GM19463 (cell line): ENCODE data around the gene ZNF280C.

Experiments used
- ATAC-seq: cut with Tn5 transposase; IDR thresholded peaks from one replicate; pipeline ENCODE4 v1.9.1; 2021; ENCODE audit warnings: mild to moderate bottlenecking, moderate library complexity; ENCODE audit not compliant: unreplicated experiment

Gene ZNF280C

DNA sequence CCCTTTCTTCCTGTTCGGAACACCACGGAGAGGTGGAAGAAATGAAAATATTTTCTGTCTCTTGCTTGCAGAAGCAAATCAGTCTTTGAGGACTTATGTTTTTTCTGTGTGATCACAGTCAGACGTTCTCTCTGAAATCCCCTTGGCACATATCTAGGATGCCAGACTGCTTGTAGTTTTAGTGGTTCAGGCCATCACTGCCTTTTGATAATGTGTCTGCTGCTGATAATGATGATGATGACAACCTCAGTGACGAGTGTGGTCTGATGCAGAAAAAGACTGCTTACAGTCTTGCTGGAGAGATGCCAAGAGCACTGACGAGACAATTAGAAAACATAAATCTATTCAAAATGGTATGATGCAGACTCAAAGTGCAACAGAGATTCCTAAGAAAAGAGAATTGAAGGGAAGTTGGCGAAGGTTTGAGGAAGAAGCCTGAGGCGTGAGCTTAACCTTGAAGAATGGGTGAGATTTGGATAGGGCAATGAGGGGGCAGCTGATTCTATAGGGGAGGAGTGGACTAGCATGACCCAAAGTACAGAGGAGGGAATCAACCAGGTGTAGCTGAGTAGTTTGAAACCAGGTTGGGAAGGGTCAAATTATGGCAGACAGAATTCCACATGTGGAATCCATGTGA, 89.0 kb downstream of the ZNF280C start:
- ATAC-seq, result no peak

DNA sequence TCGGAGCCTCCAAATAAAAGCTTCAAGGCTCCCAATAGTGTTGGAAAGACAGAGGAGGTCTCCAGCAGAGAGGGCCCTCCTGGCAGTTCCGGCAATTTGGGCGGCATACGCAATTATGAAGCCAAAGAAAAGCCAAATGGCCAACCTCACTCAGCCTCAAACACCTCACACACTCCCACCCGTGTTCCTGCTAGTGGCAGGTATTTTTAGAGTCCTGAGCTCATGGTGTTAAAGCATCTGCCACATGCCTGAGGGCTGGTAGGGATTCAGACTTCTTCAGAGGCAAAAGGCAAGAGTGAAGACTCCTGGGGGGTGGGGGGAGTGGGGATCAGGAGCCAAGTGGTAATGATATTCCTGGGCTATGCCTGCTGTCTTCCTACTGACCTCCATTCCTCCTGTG, 89.5 kb downstream of the ZNF280C start:
- ATAC-seq, result no peak

DNA sequence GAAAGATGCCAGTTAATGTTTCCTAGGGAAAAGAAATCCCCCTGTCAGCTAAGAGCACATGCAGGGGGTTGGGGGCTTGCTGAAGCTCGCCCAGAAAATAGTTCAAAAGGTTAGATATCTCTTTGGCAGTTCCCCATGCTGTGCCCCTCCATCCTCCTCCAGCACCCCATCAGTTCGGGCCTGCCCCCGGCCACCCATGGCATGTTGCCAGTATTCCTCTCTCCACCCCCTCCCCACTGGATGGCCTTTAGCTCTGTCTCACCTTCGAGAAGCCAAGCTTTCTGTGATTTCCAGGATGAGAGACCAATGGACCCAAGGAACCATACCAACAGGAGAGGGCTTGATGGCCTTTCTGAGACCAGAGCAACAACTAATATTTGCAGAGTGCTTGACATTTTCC, 91.8 kb downstream of the ZNF280C start:
- no peak for ATAC-seq

DNA sequence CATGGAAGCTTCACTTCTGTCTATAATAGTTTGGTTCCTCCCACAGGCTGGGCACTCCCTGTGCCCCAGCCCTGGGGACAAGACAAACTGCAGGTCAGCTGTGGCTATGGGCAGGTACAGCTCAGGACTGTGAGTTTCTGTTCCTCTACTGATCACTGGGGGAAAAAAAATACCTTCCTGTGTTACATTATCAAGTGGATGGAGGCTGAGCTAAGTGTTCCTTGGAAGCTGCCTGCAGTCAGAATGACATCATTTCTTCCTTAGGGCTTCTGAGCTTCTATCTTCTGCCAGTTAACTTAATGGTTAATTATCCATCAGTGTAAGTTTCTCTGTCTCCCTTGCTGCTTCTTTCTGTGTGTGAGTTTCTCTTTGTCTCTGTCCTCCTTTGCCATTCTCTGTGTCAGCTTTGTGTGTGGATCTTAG, 92.3 kb downstream of the ZNF280C start:
- peak; percentile 73 for ATAC-seq

DNA sequence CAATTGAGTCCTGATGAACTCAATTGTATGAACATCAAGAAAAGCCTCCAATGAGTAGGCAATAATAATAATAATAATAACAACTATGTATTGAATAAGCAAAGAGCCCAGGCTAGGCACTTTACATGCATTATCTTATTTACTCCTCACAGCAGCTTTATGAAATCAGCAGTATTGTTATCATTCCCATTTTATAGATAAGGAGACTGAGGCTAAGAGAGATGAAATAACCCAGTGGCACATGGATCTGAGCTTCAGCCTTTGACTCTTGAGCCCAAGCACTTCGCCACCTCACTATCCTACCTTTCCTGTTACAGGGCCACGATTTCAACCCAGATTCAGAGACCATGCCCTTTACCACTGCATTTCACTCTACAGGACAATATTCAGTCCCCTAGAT, 93.8 kb downstream of the ZNF280C start:
- ATAC-seq, result no peak

DNA sequence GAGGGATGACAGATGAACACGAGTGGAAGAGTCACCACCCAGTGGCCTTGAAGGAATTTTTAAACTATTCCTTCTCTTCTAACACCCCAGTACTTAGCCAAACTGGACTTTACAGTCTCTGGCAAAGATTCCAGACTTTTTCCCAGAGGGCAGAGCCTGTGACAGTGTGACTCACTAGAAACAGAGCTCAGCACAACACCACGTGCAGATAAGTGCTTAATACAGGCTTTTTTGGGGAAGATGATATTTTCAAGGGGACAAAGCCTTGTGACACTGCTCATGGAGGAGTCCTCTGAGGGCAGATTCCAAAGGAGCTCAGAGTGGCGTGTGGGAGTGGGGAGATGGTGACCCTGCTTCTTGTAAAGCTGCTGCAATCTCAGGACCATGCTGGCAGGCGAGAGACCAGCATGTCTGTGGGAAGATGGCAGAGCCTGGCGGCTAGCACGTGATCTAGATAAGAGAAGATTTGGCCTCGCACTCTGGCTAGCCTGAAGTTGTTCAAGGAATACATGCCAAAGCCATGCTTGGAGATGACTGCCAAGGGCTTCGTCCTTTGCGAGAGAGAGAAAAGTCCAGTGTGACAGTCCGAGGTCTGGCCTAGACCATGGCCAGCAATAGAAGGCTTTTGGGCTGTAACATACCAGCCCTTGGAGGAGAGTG, 94.5 kb downstream of the ZNF280C start:
- ATAC-seq, result no peak

DNA sequence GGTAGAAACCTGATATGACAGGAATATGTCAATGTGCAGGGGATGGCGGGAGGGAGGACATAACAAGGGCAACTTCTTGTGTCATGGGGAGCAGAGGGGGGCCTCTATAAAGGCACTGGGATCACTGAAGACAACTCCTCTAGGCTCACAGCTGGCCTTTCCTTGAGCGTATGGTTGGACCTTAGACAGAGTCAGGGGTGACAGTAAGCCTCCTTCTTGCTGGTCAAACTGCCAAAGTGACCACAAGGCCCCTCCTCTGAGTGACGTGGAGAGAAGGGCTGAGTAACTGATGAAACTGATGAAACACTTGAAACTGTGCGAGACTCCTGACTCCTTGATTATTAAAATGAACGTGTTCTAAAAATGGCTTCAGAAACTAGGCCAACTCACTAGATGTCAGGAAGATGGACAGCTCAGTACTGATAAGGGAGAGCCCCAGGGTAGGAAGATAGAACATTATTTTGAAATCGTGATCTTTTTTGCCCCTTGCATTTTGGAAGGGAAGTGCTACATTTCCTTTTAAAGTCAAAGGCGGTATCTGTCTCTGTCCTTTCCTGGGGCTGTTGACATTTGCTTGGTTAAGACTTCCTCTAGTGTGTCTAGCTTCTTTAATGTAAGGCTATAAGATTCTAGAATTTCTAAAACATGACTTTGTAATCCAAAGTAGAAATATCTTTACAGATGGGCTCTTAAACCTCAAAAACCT, 95.4 kb downstream of the ZNF280C start:
- peak; percentile 35 for ATAC-seq

DNA sequence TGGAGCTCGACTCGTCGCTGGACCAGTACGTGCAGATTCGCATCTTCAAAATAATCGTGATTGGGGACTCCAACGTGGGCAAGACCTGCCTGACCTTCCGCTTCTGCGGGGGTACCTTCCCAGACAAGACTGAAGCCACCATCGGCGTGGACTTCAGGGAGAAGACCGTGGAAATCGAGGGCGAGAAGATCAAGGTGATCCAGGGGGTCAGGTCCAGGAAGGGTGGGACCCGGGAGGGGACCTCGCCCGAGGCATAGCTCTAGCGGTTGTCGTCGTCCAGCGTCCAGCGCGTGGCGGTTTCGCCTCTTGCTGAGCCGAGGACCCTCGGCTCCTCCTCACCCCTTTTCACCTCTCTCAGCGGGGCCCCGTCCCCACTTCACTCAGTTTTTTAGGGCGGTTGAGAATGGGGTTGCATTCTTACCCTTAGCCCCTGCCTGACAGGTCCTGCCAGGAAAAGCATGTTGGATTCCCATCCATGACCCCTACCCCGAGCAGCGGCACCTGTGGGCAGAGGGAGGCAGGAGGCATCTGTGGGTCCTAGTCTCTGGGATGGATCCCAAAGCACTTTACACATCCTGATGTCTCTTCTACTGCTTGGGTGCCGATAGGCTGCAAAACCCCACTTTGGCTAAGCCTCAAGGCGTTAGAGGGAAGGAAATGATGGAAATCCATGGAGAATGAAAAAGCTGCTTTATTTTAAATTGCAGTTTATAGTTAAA, 96.4 kb downstream of the ZNF280C start:
- ATAC-seq, result no peak

DNA sequence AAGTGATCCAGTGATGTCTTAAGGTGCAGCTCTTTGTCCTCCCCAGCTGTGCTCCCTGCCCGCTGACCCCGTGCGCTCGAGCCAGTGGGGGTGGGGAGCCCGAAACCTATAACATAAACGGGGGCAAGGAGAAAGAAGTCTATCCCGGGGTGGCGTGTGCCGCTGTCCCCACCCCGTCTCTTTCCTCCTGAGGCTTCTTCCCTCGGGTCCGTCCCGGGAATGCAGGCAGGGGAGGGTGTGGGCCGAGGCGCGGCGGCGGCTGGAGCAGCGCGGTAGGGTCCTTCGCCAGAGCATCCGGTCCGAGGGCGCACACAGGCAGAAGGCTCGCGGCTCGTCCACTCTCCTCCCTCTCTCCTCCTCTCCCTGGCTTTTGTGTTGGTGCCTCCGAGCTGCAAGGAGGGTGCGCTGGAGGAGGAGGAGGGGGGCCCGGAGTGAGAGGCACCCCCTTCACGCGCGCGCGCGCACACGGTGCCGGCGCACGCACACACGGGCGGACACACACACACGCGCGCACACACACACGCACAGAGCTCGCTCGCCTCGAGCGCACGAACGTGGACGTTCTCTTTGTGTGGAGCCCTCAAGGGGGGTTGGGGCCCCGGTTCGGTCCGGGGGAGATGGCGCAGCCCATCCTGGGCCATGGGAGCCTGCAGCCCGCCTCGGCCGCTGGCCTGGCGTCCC, 97.1 kb downstream of the ZNF280C start, which contains the start of gene RAB33A:
RAB33A (plus strand) TSS at position 517 of the 681 bp plus-strand sequence; CDS start at position 618, 101 bp downstream.
- ATAC-seq, result no peak

DNA sequence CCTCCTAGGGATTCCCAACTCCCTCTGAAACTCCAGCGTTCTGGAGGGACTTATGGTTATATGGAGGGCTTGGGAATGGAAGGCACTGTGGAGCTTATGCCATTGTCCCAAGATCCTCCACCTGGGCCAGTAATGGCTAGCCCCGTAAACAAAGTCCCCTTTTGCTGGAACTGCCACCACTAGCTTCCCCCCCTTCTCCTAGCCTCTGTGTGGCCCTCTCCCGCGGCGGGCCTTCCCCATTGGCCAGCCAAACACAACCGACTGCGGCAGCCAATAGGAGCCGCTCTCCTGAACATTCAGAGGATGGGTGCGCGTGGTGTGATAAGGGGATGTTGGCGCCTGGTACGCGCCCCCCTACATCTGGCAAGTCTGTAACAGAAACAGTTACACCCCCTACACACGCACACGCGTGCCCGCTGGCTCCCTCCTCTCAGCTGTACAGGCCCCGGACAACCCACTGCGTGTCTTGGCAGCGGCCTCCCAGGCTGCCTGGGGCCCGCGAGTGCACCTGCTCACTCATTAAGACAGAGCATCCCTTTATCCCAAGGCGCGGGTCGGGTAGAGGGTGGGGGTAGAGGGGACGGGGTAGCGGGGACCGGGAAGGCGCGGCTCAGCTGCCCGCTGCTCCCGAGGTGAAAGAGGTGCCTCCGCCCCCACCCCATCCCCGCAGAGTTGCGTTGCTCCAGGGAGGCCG, 97.8 kb downstream of the ZNF280C start:
- ATAC-seq, result peak; percentile 73

DNA sequence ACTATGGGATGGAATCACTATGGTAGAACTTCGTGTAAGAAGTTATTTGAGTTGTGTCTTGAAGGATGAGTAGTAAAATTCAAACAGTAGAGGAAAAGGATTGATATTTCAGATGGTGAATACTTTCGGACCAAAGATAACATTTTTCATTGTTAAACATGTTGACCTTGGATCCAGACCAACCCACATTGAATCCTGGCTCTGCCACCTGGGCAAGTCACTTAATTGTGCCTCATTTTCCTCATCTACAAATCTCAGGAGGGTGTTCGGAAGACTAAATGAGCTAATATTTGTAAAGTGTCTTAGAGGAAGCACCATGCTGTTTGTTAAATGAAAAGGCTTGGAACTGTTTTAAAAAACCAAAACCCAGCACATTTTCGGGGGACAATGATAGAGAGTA, 101.7 kb downstream of the ZNF280C start:
- ATAC-seq, result no peak

DNA sequence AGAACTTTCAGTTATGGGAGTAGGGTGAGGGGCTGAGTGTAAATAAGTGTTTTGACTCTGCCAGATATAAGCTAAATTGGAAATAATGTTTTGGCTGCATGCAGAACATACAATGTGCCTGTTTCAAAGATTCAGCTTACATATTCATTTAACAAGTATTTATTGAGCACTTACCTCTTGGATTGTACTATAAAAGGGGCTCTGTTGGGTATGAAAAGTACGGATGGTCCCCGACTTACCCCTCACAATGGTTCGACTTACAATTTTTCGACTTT, 102.3 kb downstream of the ZNF280C start:
- ATAC-seq, result no peak

DNA sequence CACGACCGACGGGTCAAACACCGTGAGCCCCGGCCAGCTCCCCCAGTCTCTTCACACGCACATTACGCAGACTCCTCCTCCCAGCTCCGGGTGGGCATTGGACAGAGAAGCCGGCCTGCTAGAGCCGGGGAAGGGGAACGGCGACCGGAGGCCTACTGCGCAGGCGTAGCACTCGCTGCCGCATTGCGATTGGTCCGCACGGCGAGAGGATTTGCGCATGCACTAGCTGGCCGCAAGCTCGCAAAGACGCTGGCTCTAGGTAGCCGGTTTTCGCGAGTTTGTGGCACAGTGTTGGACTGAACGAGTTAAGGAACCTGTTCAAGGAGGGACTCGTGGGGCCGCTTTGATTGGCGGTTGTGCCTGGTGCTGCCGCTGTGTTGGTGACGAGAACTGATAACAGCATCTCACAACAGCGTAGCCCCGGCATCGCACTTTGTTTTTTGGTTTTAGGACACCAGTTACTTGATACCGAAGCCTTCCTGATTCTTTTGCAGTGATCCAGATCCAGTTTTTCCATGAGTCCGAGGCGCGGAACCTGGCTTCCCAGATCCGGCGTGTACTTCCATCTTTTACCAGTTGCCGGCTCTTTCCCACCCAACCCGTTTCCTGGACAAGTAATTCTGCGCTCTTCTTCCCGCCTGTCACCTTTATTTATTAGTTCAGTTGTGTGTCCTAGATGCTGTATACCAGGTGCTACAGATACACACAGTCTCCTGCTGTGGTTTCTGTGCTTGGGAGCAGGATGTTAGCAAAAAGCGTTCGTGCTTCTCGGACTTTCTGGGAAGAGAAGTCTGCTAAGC, 102.8 kb downstream of the ZNF280C start, which contains the start of gene AIFM1:
AIFM1 (minus strand) TSS at position 139 of the 800 bp plus-strand sequence. CDS start 185 bp downstream, outside the sequence.
- ATAC-seq, result peak; percentile 86

DNA sequence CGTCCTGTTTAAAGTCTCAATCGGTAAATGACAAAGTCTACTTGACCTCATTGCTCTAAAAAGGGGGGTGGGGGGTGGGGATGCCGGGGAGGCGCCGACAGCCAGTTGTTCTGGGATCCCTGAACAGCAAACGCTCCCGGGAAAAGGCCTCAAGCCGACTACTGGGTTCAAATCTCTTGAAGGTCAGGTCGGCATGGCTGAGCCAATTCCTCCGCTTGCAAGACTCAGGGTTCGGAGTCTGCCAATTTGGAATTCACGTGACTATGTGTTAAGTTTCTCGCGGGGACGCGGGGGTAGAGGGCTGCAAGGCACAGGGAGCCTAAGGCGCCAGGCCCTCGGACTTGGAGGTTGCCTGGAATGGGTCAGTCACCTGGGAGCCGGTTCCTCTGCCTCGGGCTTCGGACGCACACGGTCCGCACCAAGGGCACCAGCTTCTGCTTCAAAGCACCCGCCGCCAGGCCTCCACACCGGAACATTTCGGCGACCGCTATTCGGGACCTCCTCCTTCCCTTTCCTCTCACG, 103.5 kb downstream of the ZNF280C start:
- no peak for ATAC-seq

DNA sequence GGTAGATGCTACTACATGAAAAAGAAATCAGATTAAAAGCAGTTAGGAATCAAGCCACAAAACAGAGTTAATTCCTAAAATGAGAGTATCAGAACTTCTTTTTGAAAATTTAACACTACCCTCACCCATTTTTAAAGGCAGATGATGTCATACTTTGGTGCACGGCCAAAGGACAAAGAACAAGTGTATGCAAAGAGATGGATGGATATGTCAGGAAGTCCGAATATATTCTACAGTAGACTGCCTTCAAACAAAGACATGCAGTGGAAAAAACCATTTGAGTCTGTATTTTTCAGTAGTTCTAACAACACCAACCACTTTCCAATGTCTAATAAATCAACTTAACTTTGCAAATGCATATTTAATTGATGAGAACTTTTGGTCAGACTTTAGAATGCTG, 105.3 kb downstream of the ZNF280C start:
- no peak for ATAC-seq

DNA sequence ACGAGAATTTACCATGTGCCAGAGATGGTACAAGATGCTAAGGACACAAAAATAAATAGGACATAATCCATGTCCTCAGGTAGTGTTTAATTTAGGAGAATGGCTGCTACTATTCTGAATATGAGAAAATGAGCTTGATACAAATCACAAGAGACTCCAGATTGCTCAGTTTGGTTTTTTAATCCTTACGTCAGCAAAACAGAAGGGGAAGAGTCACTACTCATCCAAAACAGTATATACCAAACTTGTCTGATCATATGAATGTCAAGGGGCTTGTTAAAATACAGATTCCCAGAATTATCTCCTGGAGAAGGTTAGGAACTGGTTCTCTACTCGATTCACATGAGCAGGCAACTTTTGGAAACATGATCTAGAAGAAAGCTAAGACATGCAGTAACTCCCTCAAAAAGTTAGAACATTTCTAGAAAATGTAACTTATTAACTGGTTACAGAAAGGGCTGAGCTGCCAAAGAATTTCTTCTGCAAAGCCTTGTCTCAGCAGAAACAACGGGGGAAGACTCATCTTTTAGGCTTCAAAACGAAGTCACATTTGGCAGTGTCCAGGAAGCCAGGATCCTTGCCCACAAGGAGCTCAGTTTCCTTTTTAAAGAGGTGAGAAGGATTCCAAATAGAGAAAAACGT, 106.5 kb downstream of the ZNF280C start:
- ATAC-seq, result no peak

DNA sequence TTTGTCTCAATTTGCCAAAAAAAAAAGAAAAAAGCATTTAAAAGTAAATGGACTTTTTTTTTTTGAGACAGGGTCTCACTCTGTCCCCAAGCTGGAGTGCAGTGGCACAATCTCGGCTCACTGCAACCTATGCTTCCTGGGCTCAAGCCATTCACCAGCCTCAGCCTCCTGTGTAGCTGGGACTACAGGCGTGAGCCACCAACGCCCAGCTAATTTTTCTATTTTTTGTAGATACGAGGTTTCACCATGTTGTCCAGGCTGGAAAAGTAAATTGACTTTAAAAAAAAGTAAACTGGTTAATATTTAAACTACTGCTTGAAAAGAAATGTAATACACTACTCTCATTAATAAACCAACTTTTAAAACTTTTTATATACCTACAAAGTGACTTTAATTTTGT, 108.9 kb downstream of the ZNF280C start:
- ATAC-seq, result no peak

DNA sequence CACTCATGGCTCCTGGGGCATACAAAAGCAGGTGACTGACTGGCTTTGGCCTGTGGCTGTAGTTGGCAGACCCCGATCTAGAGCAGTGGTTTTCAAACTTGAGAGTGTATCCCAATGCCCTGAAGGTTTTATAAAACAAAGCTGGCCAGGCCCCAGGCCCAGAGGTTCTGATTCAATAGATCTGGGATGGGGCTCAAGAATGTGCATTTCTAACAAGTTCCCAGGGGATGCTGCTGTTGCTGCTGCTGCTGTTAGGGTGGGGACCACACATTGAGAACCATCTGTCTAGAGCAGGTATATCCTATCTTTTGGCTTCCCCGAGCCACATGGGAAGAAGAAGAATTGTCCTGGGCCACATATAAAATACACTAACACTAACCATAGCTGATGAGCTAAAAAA, 110.4 kb downstream of the ZNF280C start:
- no peak for ATAC-seq

DNA sequence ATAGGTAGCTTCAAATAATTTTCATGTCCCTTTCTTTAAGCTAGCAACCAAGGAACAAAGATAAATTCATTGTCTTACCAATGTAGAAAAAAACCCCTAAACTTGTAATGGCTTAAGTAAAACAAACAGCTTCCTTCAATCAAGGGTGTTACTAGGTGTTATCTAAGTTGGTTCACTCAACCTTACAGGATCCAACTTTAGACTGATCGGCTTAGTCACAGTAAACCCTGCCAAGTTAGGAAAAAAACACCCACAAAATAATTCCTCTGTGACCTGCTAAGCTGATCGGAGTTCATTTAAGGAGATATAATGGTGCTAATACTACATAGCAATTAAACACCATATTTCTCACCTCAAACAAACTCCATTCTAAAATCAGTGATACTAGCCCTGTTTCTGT, 113.1 kb downstream of the ZNF280C start:
- no peak for ATAC-seq
